OCI-LY7 (cell line): Measurements from ENCODE around the gene KRT6A. TPM values are rescaled to one million over a fixed set of nuclear protein-coding genes. Genes with fewer than 3 reads are reported as not detected.

Experiments used
- BruUV-seq: library from RNA; stranded (reverse); fragments of 400-500 nt; replicated peaks from 2 replicates; lab custom pipeline; 2021; lab: Mats Ljungman, UMichigan
- CTCF ChIA-PET: fragments of 300-600 bp; sonication (Branson Sonifier 250); formaldehyde crosslinking; loops from one replicate; lab custom pipeline; 2022; ENCODE audit warnings: antibody characterized with exemption; ENCODE audit not compliant: unreplicated experiment; lab: Charles Lee
- POLR2A ChIA-PET: fragments of 300-600 bp; sonication (Branson Sonifier 250); formaldehyde crosslinking; loops from one replicate; lab custom pipeline; 2022; ENCODE audit warnings: antibody characterized with exemption; lab: Charles Lee
- DNase-seq: peaks from one replicate; pipeline ENCODE4 v3.0.0-alpha.2; 2015; ENCODE audit warnings: low spot score
- H2AFZ ChIP-seq: fragments of 200-600 bp; sonication (generic), shearing (Covaris generic); 2 replicates; pipeline ENCODE4 v1.6.1; 2014; ENCODE audit warnings: mild to moderate bottlenecking, antibody characterized with exemption, low read length, moderate library complexity
- H3K27ac ChIP-seq: fragments of 200-600 bp; sonication (generic); 2 replicates; pipeline ENCODE4 v1.5.1; 2014; ENCODE audit warnings: mixed run types, low read depth, mild to moderate bottlenecking, moderate library complexity, low read length, inconsistent platforms; ENCODE audit not compliant: poor library complexity, severe bottlenecking
- H3K36me3 ChIP-seq: fragments of 200-600 bp; sonication (generic); 2 replicates; pipeline ENCODE4 v1.6.1; 2014; ENCODE audit warnings: mild to moderate bottlenecking, antibody characterized with exemption, low read length, moderate library complexity, mixed read lengths; ENCODE audit not compliant: insufficient read depth
- H3K4me1 ChIP-seq: fragments of 200-600 bp; sonication (generic); 2 replicates; pipeline ENCODE4 v1.5.1; 2014; ENCODE audit warnings: mild to moderate bottlenecking, low read length; ENCODE audit not compliant: insufficient read depth, poor library complexity, severe bottlenecking
- H3K4me2 ChIP-seq: fragments of 200-600 bp; sonication (generic); 2 replicates; pipeline ENCODE4 v1.6.1; 2014; ENCODE audit warnings: mild to moderate bottlenecking, low read length
- H3K4me3 ChIP-seq: fragments of 200-600 bp; sonication (generic); 2 replicates; pipeline ENCODE4 v1.5.1; 2014; ENCODE audit warnings: mild to moderate bottlenecking, low read depth, low read length; ENCODE audit not compliant: poor library complexity, severe bottlenecking
- H3K79me2 ChIP-seq: fragments of 200-600 bp; sonication (generic); 2 replicates; pipeline ENCODE4 v1.6.1; 2016; ENCODE audit warnings: low read depth, mild to moderate bottlenecking, low read length, moderate library complexity, mixed read lengths; ENCODE audit not compliant: insufficient read depth
- H3K9me2 ChIP-seq: fragments of 200-600 bp; sonication (generic); 2 replicates; pipeline ENCODE4 v1.6.1; 2016; ENCODE audit warnings: mild to moderate bottlenecking, low read length, mixed read lengths; ENCODE audit not compliant: insufficient read depth
- H3K9me3 ChIP-seq: fragments of 200-600 bp; sonication (generic); 2 replicates; pipeline ENCODE4 v1.6.1; 2014; ENCODE audit warnings: mild to moderate bottlenecking, mixed run types, low read length, mixed read lengths
- H4K20me1 ChIP-seq: fragments of 200-600 bp; sonication (generic); 2 replicates; pipeline ENCODE4 v1.6.1; 2014; ENCODE audit warnings: mild to moderate bottlenecking, antibody characterized with exemption, low read length, moderate library complexity, mixed read lengths; ENCODE audit not compliant: insufficient read depth
- CTCF ChIP-seq: fragments of 200-600 bp; sonication (generic); conservative IDR thresholded peaks from 2 replicates; pipeline ENCODE4 v1.5.1; 2014; ENCODE audit warnings: mild to moderate bottlenecking, antibody characterized with exemption, low read length, moderate library complexity, mixed read lengths
- EZH2phosphoT487 ChIP-seq: fragments of 200-600 bp; sonication (generic); IDR thresholded peaks from 2 replicates; pipeline ENCODE4 v1.6.1; 2018; ENCODE audit warnings: low read depth, borderline replicate concordance, mild to moderate bottlenecking, mixed run types, antibody characterized with exemption, low read length, moderate library complexity, mixed read lengths
- intact Hi-C: fragments of 100-400 bp; cut with micrococcal nuclease; formaldehyde crosslinking; loops from one replicate; pipeline ENCODE4 v1.10.0; 2022; ENCODE audit not compliant: unreplicated experiment
- total RNA-seq, 2 experiments: library from RNA; depleted of rRNA in 1 of 2; stranded (reverse); fragments of >200 nt in 1 of 2; shearing (Covaris generic) in 1 of 2; gene quantifications; 2 replicates each; pipeline ENCODE4 v1.2.3, GENCODE V29; 2014 to 2022

Gene KRT6A
- total RNA-seq, 2 experiments from 2014 or later = 0.74 TPM; not detected in 1

GRCh38 chr12:52508211-52508610, 15.2 kb upstream of the KRT6A start:
- H2AFZ ChIP-seq = no peak overlapping the region
- H3K27ac ChIP-seq = no peak overlapping the region
- H3K9me2 ChIP-seq = no peaks in the 10 kb centered on the region
- 0 out of 2 replicates have a peak, but pooled peaks cover 13% of the 10 kb centered on the region for H3K9me3 ChIP-seq
- H3K4me2 ChIP-seq = no peak overlapping the region
- no peak overlapping the region for H3K4me3 ChIP-seq
- intact Hi-C loops = no loop called here
- no peaks in the 10 kb centered on the region for H3K4me1 ChIP-seq
- CTCF ChIA-PET = no interaction called here
- H4K20me1 ChIP-seq = no peaks in the 10 kb centered on the region
- no peak for DNase-seq
- no peak for TF ChIP-seq EZH2phosphoT487
- TF ChIP-seq CTCF = no peak
- BruUV-seq = no TSS peak
- H3K36me3 ChIP-seq = no peaks in the 10 kb centered on the region
- POLR2A ChIA-PET = no interaction called here
- no peaks in the 10 kb centered on the region for H3K79me2 ChIP-seq

GRCh38 chr12:52506858-52507715, 14.0 kb upstream of the KRT6A start:
- peak; percentile 29 for DNase-seq
- H3K4me3 ChIP-seq = no peak overlapping the region
- no peak overlapping the region for H3K27ac ChIP-seq
- H3K79me2 ChIP-seq = no peaks in the 10 kb centered on the region
- BruUV-seq = no TSS peak
- ChIA-PET POLR2A (interaction anchor here (0.6 kb wide), 2 partner anchors 205 to 868 kb away, joined by 4 to 10 read pairs; no protein-coding TSS in a partner anchor), CTCF (no interaction called here)
- H3K4me2 ChIP-seq = no peak overlapping the region
- TF ChIP-seq CTCF = peak; percentile 75
- no peak for TF ChIP-seq EZH2phosphoT487
- no peaks in the 10 kb centered on the region for H3K36me3 ChIP-seq
- H2AFZ ChIP-seq = no peak overlapping the region
- H3K9me3 ChIP-seq = 0 out of 2 replicates have a peak, but pooled peaks cover 13% of the 10 kb centered on the region
- H3K9me2 ChIP-seq = no peaks in the 10 kb centered on the region
- H4K20me1 ChIP-seq = no peaks in the 10 kb centered on the region
- no peaks in the 10 kb centered on the region for H3K4me1 ChIP-seq
- intact Hi-C loops = no loop called here

- Histone ChIP-seq H3K79me2 (no peaks in the 10 kb centered on the region), H3K4me3 (no peak overlapping the region), H3K9me3 (no peaks in the 10 kb centered on the region), H3K9me2 (no peaks in the 10 kb centered on the region), H4K20me1 (no peaks in the 10 kb centered on the region), H3K4me2 (no peak overlapping the region), H2AFZ (no peak overlapping the region), H3K4me1 (no peaks in the 10 kb centered on the region), H3K36me3 (no peaks in the 10 kb centered on the region), H3K27ac (no peak overlapping the region)
- intact Hi-C loops = no loop called here
- POLR2A ChIA-PET = interaction anchor here (0.6 to 1.0 kb wide), 2 partner anchors 50 to 387 kb away, joined by 4 read pairs; no protein-coding TSS in a partner anchor
- no peak for TF ChIP-seq EZH2phosphoT487
- TF ChIP-seq CTCF = no peak
- no TSS peak for BruUV-seq
- CTCF ChIA-PET = no interaction called here
- no peak for DNase-seq
These were observed 9.8 kb upstream of the KRT6A start for GRCh38 chr12:52502877-52503276.
